Measurements from ENCODE around the gene MEGF9.
"Not testable (repeated sequence)": the region's sequence is repeated elsewhere in the genome, so short reads cannot be mapped to it uniquely, and the experiment has no call there.

MEGF9 gene

DNA sequence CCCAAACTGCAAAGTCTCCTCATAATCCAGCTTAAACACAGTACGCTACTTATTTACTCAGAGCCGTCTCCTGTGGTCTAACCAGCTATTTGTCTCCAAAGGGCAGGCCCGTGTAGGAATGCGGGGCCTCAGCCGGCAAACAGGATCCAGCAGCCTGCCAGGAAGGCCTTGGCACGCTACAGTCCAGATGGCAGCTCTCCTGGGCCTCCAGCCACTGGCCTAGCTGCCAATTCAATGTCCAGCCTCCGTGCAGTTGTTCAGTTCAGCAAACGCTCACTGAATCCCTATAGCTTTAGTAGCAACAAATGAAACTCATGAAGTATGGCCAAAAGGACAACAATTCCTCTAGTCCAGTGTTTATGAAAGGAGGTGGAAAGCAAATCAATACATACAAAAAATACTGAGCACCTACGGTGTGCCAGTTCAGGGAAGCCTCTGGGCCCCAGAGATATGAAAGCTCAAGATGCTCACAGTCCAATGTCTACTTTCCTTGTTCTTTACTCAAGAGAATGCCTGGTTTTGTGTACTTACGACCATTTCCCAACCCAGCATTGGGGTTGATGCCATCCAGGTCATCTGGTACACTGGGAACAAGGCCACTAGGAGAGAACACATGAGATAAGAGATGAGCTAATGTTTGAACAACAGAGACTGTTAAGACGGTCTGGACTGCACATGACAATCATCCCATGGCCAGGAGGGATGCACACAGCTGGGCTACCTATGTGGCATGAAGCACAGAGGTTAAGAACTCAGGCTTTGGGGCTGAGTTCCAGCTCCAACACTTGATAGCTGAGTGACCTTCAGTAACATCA lies 142.6 kb downstream of the MEGF9 start:
- no peak for DNase-seq (ENCODE audit: low spot score)

DNA sequence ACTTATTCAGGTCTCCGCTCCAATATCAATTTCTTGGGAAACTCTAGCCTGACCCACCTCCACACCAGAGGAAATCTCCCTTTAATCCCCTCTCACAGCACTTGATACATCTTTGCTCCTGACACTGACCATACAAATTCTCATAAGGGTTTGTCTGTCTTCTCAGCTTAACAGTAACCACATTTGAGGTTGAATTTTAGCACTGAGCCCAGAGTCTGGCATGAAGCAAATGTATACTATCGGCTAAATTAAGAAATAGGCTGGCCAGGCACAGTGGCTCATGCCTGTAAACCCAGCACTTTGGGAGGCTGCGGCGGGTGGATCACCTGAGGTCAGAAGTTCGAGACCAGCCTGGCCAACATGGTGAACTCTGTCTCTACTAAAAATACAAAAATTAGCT lies 144.0 kb downstream of the MEGF9 start:
- DNase-seq (ENCODE audit: low spot score): no peak

DNA sequence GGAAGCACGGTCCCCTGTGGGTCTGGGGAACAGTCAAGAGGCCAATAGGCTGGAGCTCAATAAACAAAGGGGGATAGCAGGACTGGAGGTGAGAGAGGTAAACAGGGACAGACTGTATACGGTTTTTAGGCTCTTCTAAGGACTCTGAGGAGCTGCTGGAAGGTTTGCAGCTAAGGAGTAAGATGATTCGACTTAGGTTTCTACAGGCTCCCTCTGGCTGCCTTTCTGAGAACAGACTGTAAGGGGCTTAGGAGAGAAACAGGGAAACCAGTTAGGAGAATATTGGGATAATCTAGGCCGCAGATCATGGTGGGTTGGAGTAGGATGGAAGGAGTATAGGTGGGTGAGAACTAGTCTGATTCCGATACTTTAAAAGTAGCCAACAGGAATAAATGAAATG lies 144.7 kb downstream of the MEGF9 start:
- no peak for DNase-seq (ENCODE audit: low spot score)

DNA sequence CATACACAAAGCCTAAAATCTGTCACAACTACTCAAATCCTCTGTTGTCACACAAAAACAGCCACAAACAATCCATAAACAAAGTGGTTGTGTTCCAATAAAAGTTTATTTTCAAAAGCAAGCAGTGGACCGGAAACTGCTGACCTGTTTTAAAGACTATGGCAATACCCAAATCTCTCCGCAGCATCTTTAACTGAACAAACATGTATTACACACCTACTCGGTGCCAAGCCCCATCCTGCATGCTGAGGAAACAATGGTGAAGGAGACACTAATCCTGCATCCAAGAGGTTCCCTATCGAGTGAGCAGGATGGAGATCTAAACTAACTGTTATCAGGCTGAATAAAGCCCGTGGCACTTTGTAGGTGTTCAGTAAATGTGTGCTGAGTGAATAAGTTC lies 145.5 kb downstream of the MEGF9 start:
- DNase-seq (ENCODE audit: low spot score): no peak

DNA sequence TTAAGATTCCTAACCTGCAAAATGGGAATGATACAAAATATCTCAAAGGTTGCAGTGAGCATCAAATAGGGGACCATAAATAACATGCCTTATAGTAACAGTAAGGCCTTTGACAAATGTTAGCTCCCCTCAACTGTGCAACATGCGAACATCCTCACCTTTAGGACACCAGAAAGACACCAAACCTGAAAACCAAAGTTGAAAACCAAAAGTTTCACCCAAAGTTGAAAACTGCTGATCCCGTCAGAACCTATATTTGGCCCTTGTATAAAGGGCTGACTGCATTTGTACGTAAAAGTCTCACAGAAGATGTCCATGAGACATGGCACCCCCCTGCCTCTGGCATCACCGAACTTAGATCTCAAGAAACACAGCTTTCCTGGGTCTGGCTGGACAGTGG lies 146.4 kb downstream of the MEGF9 start:
- no peak for DNase-seq (ENCODE audit: low spot score)

DNA sequence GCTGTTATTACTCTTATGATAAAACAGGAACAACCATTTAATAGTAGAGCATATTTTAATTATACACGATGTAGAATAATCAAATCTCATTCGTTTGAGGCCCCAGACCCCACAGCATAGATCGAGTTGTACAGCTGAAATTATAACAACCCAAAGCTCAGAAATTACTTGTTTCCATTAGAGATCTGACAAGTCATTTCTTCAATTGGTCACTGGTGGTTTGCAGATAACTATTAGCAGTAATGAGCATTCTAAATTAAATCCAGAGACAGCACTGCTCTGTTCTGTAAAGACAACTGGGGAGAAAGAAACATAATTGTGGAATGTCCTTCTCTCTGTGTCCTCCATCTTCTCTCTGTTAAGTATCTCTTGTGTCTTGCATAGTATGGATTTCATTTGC lies 147.2 kb downstream of the MEGF9 start:
- DNase-seq (ENCODE audit: low spot score): no peak

DNA sequence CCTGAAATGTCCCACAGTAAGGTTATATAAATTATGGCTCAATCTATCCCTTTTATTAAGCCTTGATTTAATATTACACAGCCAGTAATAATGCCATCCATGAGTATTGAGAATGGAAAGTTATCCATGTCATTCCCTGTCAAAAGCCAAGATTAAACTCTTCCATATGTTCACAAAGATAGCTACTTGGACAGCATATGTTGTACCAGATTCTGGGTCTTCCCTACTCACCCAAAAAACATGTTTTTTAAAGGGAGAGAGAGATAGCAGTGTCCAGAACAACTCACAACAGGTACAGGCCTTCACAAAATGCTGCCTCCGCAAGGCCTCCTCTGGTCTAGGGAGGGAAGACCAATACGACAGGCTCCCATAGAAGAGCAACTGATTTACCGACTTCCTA lies 149.7 kb downstream of the MEGF9 start:
- no peak for DNase-seq (ENCODE audit: low spot score)

DNA sequence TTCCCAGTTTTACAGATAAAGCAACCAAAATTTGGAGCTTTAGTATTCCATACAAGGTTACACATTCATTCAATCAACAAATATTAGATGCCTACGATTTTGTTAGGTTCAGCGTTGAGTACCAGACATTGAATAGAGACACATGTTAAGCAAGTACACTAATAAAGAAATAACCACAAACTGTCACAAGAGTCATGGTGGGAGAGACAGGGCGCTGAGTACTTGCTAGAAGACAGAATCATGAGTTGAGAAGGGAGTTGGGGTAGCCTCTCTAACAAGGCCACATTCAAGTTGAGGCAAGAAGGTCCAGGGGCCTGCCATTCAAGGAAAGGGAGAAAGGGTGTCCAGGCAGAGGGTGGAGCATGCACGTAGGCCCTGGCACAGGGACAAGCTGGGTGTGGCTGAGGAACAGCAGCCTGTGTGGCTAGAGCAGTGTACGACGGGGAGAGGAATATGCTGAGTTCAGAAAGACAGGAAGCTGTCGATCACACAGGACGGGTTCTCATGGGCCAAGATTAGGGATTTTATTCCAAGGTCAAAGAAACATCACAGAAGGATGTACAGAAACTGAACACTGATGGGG lies 151.3 kb downstream of the MEGF9 start:
- DNase-seq (ENCODE audit: low spot score): no peak

DNA sequence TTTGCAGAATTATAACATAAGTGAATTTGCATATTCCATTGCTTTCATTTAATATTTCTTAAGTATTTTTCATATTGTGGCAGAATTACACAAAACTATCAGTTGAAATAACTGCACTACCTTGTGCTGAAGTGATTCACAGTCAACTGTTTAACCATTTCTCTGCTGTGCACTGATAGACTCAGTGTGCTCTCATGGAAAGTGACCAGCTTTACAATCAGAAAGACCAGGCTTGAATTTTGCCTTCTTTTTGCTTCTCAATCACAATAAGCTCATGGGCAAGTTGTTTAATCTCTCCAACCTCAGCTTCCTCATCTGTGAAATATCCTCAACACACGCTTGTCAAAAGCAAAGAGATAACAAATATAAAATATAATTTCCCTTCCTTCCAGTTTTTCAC lies 152.6 kb downstream of the MEGF9 start:
- DNase-seq (ENCODE audit: low spot score): no peak

DNA sequence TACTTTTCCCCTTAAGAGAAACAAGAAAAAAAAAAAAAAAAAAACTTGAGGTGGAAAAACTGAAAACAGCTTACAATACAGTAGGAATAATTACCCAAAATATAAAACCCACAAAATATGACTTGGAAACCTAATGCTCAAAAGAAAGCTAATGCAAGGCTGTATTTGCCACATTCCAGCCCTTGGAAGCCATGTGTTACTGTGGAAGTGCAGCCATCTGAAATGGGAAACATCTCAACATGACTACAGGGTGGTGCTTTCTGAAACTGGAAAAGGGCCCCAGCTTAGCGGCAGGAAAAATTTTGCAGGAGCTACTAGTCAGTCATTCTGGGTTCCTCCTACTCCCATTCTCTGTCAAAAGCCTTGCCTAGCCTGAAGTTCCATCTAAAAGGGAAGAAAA lies 154.7 kb downstream of the MEGF9 start:
- DNase-seq (ENCODE audit: low spot score): no peak

DNA sequence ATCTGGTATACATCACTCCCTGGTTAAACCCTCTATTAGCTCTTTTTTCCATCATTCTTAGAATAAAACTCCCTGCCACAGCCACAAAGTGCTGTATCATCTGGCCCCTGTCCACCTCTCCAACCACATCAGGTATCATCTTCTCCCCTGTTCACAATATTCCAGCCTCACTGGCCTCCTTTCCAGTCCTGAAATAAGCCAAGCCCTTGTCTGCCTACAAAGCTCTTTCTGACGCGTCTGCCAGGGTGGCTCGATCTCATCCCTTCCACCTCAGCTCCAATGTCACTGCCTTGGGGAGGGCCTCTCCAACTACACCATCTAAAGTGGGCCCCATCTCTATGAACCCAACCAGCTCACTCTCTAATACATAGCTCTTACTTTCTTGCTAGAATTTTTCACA lies 155.8 kb downstream of the MEGF9 start:
- no peak for DNase-seq (ENCODE audit: low spot score)

DNA sequence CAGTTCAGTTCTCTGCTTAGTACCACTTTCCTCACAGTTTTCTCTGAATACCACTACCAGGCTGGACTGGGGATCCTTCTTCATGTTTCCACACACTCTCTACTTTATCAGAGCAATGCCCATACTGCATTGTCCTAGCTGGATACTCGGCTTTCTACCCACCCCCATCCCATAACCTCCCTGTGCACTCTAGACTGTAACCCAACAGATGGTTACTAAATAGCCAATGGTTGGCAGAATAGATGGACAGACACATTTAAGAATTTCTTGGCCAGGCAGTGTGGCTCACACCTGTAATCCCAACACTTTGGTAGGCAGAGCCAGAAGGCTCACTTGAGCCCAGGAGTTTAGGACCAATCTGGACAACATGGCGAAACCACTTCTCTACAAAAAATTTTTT lies 157.1 kb downstream of the MEGF9 start:
- no peak for DNase-seq (ENCODE audit: low spot score)

DNA sequence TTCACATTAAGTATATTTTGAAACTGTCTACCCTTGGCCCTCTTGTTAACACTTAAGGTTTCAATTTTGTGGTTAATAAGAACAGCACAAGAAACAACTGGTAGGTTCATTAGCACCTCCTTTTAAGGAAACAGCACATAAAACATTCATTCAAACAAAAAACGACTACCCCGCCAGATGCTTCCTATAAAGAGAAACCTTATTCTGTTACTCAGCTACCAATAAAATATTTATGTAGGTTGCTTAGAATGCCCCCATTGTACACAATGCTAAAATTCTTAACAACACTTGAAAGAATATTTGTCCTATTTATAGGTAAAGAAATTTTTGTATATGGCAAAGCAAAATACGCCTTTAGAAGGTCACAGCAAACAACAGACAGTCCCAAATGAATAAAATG lies 157.5 kb downstream of the MEGF9 start:
- no peak for DNase-seq (ENCODE audit: low spot score)

DNA sequence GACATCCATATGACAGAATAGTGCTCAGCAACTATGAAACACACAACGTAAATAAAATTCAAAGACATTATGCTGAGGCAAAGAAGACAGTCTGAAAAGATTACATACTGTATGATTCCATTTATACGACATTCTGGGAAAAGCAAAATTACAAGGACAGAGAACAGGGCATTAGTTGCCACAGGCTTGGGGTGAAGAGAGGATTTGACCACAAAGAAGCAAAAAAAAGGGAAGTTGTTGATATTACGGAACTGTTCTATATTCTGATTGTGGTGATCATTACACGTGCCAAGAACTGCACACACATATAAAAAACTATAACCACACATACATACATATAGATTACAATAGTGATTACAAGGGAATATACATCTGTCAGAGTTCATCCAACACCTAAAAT lies 158.4 kb downstream of the MEGF9 start:
- no peak for DNase-seq (ENCODE audit: low spot score)

DNA sequence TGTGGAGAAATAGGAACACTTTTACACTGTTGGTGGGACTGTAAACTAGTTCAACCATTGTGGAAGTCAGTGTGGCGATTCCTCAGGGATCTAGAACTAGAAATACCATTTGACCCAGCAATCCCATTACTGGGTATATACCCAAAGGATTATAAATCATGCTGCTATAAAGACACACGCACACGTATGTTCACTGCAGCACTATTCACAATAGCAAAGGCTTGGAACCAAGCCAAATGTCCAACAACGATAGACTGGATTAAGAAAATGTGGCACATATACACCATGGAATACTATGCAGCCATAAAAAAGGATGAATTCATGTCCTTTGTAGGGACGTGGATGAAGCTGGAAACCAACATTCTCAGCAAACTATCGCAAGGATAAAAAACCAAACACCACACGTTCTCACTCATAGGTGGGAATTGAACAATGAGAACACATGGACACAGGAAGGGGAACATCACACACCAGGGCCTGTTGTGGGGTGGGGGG lies 162.0 kb downstream of the MEGF9 start:
- DNase-seq (ENCODE audit: low spot score): not testable (repeated sequence)

All from LoVo (cell line).